Colon (tissue), 2 donors: ENCODE measurements around the gene EAPP.
"Not testable (repeated sequence)": the region's sequence is repeated elsewhere in the genome, so short reads cannot be mapped to it uniquely, and the experiment has no call there.

Experiments used
- FAIRE-seq: peaks from 2 replicates; lab custom pipeline; 2012; peaks lifted over from hg19 to GRCh38; lab: Jason Lieb, UNC
- donor health status: control.
- donor health status: control.

Gene EAPP

DNA sequence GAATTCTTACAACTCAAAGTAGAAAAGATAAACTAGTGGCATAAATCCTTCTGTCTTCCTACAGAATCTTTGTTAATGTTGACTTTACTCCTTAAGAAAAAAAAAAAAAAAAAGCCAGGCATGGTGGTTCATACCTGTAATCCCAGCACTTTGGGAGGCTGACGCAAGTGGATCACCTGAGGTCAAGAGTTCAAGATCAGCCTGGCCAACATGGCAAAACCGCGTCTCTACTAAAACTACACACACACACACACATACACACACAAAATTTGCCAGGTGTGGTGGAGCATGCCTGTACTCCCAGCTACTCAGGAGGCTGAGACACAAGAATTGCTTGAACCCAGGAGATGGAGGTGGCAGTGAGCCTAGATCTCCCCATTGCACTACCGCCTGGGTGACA, 59.8 kb downstream of the EAPP start:
- no peak for FAIRE-seq

DNA sequence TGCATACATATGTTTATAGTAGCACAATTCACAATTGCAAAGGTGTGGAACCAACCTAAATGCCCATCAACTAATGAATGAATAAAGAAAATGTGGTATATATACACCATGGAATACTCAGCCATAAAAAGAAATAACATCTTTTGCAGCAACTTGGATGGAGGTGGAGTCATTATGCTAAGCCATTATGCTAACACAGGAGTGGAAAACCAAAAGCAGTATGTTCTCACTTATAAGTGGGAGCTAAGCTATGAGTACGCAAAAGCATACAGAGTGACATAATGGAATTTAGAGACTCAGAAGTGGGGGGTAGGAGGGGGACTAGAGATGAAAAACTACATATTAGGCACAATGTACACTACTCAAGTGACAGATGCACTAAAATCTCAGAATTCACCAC, 61.2 kb downstream of the EAPP start:
- FAIRE-seq: no peak

DNA sequence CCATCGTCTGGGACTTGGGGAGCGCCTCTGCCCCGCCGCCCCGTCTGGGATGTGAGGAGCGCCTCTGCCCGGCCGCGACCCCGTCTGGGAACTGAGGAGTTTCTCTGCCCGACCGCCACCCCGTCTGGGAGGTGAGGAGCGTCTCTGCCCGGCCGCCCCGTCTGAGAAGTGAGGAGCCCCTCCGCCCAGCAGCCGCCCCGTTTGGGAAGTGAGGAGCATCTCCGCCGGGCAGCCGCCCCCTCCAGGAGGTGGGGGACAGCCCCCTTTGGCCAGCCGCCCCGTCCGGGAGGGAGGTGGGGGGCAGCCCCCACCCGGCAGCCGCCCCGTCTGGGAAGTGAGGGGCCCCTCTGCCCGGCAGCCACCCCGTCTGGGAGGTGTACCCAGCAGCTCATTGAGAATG, 63.5 kb downstream of the EAPP start:
- FAIRE-seq: not testable (repeated sequence)

DNA sequence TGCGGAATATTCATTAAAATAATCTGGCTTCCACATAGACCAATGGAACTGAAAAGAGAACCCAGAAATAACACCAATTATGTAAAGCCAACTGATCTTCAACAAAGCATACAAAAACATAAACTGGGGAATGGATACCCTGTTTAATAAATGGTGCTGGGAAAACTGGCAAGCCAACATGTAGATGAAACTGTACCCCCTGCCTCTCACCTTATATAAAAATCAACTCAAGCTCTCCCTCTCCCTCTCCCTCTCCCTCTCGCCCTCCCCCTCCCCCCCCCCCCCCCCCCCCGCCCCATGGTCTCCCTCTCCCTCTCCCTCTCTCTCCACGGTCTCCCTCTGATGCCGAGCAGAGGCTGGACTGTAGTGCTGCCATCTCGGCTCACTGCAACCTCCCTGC, 64.3 kb downstream of the EAPP start:
- no peak for FAIRE-seq

DNA sequence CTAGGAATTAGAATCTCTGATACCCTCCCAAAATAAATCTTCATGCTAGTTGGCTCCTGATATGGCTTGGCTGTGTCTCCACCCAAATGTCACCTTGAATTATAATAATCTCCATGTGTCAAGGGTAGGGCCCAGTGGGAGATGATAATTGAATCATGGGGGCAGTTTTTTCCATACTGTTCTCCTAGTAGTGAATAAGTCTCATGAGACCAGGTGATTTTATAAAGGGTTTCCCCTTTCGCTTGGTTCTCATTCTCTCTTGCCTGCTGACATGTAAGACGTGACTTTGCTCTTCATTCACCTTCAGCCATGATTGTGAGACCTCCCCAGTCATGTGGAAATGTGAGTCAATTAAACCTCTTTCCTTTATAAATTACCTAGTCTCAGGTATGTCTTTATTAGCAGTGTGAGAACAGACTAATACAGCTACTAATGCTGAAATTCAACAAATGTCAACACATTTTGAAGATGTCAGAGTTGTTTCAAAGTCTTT, 65.3 kb downstream of the EAPP start:
- no peak for FAIRE-seq

DNA sequence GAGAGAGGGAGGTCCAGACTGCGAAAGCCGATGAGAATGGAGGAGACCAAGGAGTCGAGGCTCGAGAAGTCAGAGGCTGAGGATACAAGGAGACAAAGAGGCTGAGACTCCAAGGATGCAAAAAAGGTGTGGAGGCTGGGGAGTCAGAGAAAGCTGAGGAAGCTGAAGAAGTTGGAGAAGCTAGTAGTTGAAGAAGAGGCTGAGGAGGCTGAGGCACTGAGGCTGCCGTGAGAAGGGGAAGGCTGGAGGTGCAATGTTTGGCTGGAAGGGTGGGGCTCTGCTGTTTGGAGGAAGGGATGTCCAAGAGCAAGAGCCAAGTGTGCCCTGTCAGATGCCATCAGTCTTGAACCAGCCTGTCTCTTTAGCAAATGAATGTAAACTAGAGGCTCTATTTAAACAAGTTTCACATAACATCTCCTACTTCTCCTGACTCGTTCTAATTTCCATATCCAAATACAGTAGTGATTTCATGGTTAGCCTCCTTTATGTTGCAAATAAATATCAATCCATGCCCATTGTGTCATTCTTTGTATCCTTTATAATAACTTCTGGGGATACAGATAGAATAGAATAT, 66.7 kb downstream of the EAPP start:
- no peak for FAIRE-seq

DNA sequence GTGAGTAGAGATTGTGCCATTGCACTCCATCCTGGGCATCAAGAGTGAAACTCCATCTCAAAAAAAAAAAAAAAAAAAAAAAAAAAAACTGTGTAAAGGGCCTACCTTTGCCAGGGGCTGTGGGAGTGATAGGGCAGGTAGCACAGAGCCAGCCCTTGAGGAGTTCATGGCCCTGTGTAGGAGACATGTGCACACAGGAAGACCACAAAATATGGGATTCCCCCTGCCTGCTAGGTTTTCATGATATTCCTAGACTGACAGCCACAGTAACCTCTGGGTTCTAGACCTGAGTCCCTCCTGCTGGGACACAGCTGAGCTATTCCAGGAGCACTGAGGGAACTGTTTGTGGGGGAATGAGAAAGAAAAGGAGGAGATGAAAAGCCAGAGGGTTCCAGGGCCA, 69.2 kb downstream of the EAPP start:
- FAIRE-seq: no peak

DNA sequence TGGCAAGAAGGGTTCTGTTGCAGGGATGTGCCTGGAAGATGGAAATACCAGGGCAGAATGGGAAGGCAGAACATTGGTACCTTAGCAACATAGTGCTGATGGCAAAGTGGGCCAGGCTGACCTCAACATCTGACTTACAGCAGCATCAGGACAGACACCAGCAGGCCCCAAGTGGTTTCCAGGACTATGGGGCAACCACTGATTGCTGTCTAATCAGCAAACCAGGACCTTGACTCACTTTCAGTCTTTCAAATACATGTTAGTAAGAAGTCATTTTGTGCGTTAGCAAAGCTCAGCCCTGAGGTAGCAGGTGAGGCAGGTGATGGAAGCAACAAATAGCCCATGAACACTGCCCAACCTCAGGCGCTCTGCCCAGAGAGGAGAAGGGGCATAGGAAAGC, 72.8 kb downstream of the EAPP start:
- FAIRE-seq: no peak
